GM19463 (cell line): ENCODE data around the gene CD7.

Experiments used
- ATAC-seq: cut with Tn5 transposase; IDR thresholded peaks from one replicate; pipeline ENCODE4 v1.9.1; 2021; ENCODE audit warnings: mild to moderate bottlenecking, moderate library complexity; ENCODE audit not compliant: unreplicated experiment

Gene CD7

DNA sequence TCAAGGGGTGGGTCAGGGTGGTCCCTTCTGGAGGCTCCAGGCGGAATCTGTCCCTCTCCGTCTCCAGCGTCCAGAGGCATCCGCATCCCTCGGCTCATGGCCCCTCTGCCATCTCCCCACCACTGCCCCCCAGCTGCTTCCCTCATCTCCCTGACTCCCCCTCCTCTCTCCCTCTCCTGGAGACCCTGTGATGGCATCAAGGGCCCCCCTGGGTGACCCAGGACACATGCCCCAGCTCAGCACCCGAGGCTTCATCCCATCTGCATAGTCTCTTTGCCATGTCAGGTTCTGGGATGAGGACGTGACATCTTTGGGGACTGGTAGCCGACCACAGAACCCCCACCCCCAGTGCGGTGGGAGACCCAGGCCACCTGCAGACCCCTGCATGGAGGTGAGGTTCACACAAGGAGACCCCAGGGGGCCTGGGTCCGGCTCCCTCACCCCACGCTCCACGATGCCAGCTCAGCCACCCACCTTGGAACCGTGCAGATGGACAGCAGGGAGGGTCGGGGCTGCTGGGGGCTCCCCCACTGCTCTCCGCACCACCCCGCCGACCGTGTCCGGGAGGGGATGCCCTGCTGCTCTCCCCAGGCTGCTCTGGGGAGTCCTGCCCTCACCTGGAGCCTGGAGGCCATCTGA lies 12.4 kb upstream of the CD7 start:
- no peak for ATAC-seq

DNA sequence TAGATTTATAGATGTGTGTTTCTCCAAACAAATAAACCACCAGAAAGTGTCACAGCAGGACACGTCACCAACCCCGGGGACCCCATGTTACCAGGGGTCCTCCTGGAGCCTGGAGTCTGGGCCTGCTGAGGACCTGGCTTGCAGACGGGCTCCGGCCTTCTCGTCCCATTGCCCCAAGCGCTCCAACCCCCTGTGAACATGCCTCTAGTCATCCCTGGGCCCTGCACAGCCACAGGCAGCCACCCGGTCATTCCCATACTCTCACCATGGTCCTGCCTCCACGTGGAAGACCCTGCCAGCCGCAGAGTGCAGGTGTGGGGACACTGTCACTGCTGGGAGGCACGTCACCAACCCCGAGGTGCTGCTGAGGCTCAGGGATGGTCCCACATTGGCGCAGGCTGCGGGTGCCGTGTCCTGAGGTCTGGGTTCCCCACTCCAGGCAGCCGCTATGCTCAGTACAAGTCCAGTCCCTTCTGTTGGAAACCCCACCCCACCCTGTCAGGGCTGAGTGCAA lies 11.6 kb upstream of the CD7 start:
- no peak for ATAC-seq

DNA sequence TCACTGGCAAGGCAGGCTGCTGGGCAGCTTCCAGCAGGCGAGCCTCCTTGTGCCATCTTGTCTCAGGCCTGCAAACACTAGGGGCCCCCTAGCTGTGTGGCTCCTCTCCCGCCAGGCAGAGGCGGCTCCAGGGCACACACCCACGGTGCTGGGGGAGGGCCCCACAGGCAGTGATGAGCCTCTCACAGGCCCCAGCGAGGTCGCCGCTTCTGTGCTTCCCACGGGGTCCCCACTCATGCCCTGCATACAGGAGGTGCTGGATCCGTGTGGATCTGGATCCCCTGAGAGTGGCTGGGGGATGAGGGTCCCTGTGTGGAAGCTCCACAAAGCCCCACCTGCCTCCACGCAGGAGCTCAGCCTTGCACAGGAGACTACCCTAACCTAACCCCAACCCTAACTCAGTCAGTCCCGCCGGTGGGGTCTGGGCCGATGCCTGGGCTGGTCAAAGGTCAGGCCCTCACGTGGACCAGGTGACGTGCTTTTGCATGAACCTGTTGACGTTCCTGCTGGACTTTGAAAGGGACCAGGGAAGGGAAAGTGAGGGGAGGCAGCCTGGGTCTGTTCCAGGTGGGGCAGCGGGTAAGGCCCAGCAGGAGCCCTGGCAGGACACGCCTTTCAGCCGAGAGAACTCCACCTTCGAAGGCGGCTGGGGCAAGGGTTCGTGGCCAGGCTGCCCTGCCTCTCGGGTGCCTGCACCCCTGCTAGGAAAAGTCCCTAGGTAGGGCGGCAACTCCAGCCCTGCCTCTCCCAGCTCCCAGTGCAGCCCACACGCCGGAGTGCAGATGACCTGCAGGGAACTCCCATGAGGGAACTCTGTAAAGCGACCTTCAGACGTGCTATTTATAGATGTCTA lies 11.0 kb upstream of the CD7 start:
- no peak for ATAC-seq

DNA sequence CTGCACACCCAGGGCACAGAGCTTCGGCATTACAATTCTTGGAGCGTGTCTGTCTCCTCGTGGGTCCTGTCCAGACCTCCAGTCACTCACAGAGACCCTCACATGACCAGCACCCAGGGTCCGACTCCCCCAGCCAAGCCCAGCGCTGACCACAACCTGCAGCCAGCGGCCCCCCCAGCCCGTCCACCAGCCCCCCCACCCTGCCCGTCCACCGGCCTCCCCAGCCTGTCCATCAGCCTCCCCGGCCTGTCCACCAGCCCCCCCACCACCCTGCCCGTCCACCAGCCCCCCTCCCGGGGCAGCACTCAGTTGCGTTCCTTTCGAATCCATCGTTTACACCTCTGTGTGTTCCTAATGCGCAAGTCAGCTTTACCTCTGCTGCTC lies 10.3 kb upstream of the CD7 start:
- no peak for ATAC-seq

DNA sequence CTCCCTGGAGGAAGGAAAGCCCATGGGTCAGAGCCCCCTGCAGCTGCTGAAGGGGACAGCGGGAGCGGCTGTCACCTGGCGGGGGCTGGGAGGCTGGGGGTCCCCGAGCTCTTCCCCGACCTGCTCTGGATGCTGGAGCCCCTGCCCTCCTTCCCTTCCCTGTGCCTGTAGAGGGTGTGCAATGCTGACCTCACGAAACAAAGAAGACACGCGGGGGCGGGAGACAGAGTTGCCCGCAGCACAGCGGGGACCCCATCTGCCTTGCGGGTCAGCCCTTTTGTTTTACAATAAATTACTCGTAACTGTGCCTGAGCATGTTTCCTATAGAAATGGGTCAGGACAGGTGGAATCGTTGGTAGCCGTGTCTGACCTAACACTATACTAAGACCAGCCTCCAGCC lies 9.9 kb upstream of the CD7 start:
- ATAC-seq = no peak

DNA sequence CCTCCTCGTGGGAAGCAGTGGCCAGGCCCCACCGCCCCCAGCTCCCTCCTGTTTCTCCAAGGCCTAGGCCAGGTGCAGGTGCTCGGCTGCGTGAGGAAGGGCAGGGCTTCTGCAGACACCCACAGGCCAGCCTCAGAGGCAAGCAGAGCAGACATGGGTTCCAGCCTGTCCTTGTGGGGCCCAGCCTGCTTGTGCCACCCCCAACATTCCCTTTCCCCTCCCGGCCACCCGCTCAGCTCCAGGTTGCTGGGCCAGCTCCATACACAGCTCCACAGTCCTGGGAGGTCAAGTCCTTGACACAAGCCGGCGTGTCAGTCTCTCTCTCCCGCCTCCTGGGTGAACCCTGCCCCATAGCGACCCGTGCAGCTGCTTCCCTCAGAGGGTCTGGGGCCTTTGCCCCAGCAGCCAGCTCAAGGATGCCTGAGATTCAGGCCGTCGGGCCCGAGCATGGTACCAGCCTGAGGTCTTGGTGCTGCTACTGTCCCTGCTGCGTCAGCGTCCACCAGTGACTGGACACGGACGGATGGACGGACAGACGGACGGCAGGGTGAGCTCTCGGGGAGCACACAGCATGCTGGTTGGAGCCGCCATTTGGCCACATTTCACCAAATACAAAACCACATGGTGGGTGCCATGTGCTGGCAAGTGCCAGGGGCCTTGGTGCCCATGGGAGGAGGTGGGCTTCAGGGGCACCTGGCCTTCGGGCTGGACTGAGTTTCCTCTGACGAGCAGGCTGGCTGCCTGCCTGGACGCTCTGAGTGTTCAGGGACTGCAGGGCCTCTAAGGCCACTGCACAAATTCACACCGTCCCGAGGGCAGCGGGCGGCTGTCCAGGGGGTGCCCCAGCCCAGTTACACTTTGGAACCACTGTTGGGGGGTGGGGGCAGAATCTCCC lies 8.1 kb upstream of the CD7 start:
- no peak for ATAC-seq

DNA sequence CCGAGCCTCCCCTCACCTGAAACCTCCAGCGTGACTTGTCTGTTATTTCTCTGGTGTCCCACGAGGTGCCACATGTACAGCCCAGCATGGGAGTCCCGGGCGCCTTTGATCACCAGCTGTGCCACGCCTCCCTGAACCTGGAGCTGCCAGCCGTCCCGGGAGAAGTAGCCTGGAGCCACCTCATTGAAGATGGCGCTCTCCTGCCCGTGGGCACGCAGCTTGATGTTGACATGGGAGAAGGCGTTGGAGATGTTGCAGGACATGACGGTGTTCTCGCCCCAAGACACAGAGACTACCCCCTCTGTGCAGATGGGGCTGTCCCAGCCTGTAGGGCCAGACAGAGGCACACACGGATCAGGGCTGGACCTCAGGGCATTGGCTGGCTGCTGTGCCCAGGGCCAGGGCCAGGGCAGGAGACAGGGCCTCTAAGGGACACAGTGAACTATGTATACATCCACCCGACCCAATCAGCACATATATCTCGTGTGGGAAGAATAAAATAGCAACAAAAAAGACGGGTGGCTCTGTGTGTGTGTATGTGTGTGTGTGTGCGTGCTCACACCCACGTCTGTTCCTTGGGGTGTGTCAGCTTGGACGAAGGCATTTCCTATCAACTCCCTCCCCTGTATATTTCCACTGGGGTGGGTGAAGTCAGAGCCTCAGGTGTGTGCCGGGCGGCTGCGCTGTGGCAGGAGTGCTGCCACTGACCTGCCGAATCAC lies 7.3 kb upstream of the CD7 start:
- no peak for ATAC-seq

DNA sequence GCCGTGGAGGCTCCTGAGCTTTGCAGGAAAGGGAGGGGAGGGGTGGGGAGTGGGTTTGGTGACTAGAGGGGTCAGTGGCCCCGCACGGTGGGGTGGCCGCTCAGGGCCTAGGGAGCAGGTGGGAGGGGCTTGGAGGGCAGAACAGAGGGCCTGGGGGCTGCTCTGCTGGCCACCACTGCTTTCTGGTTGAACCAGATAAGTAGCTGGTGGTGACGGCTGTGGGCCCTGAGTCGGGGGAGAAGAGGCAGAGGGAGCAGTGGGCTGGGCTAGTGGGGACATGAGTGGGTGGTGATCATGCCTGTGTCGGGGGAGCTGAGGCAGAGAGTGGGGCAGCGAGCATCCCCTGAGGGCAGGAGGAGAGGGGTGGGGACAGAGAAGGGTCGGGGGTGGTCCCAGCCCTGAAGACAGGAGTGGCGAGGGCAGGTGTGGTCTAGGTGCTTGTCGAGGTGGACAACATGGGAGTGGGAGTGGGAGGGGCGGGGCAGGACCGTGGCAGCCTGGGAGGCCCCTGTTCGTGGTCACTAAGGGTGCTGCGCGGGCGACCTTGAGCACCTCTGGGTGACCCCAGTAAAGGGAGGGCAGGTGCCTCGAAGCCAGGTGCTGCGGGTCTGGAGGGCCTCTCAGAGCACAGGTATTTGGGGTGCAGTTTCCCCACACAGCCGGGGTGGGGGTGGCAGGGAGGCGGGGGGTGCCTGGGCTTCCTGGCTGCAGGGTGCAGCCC lies 6.3 kb upstream of the CD7 start:
- ATAC-seq = no peak

DNA sequence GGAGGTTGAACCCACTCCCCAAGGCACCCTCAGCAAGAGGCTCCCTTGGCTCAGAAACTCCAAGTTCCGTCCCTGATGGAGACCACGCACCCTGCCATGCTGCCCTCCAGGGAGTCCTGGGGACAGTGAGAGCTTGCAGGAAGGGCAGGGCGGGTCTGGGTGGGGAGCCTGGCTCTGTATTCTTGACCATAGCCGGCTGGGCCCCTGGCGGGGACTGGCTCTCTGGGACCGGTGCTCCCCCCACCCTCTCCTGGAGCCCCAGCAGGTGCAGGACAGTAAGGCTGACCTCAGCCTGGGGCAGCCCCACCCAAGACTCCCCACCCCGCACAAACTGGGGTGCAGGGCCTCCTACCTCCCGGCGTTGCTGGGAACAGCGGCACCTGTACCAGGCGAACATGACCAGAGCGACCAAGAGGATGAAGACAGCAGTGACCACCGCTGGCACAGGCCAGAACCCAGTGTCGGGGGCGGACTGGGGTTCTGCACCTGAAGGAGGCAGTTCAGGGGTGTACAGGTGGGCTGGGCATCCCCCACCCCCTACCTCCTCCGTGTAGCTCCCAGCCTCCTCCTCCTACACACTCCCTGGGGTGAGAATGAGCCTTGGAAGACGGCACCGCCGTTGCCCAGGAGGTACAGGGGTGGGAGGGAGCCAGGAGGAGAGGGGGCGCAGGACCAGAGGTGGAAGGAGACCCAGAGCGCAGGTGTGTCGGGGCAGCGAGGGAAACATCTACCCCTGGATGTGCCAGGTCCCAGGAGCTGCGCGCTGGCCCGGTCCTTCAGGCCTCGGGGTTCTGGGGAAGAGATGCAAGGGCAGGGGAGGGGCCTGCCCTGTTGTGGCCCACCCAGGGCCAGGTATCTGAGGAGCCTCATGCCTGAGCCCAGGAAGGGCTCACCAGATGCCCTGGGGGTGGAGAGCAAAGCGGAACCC lies 5.4 kb upstream of the CD7 start:
- ATAC-seq = no peak

DNA sequence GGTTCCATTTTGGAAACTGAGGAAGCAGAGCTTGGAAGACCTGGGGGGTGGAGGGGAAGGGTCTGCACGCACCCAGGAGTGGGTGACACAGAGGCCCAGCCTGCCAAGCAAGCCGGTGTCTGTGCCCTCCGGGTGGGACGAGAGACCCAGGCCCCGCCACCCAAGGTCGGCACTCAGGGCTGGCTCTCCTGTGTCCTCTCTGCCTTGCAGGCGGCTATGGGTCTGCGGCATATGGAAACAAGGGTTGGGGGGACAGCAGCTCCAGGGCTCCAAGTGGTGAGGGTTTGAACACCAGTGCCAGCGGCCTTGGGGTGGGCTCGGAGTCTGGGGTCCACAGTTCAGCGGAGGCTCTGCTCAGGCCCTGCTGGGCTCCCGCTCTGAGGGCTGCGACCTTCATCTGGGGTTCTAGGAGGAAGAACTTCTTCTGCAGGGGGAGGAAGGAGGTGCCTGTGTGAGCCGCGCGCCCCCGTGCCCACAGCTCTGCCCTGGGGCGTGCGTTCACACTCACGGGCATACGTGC lies 4.6 kb upstream of the CD7 start:
- ATAC-seq = no peak

DNA sequence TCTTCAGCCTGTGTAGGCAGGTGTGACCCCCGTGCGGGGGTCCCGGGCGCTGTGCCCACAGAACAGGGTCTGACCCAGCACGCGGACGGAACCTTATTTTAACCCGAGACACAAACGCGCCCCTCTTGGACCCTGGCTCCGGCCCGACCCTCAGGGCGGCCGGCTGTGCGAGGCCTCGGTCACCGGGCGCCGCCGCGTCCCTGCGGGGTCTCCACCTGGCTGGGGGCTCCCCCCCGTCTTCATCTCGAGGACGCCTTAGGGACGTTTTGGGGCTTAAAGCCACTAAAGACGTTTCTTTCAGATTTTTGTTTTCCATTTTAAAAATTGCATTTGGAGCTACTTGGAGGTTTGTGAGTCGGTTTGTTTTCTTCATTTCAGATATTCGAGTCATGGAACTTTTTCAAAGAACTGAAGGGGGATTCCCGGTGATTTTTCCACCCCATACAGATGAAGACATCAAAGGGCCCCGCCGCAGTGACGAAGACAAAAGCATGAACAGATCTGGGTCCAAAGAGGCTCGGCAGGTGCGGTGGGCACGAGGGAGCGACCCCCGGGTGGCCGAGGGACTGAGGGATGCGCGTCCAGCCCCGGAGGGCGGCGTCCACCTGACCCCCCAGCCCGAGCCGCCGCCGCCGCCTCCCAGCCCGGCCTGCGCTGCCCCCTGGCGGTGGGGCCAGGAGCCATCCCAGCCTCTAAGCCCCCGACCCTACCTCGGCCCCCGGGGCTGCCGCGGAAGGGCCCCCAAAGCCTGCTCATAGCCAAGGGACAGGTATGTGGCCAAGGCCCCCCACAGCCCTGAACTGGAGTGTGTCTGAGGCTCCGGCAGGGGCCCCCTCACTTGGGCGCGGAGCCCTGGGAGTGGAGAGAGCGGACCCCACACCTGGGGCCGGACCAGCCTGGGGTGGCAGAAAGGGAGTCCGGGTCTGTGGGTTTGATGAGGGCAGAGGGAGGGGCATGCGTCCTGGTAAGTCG lies 3.8 kb upstream of the CD7 start:
- no peak for ATAC-seq

DNA sequence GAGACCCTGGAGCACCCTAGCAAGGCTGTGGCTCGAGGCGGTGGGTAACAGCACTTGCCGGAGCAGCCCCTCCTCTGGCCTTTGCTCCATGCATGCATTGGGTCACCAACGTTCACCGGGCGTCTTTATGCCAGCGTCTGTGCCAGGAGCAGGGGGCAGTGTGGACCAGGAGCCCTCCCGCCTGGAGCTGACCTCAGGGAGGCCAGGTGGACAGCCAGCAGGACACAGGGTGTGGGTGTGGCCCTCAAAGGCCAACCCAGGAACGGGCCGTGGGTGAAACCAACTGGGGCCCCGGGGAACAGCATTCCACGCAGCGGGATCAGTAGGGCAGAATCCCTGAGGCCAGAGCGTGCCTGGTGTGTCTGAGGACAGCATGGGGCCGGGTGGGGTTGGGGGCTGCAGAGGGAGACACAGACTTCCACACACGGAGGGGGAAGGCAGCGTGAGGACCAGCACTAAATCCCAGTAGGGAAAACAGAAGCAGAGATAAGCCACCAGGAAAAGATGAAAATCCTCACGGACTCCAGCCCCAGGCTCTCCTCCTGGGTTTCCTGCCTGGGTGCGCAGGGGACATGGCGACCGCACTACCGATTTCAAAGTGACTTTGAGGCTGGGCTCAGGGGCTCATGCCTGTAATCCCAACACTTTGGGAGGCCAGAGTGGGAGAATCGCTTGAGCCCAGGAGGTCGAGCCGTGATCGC lies 2.9 kb upstream of the CD7 start:
- ATAC-seq = no peak

DNA sequence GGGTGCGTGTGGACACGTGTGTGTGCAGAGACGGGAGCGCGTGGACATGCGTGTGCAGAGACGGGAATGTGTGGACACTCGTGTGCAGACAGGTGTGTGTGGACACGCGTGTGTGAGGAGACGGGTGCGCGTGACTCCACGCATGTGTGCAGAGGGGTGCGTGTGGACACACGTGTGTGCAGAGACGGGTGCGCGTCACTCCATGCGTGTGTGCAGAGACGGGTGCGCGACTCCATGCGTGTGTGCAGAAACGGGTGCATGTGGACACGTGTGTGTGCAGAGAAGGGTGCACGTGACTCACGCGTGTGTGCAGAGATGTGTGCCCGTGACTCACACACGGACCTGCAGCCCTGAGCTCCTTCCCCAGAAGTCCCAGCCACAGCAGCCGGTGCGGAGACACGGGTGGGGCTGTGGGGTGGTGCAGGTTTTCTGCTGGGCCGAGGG lies 2.2 kb upstream of the CD7 start:
- ATAC-seq = no peak

DNA sequence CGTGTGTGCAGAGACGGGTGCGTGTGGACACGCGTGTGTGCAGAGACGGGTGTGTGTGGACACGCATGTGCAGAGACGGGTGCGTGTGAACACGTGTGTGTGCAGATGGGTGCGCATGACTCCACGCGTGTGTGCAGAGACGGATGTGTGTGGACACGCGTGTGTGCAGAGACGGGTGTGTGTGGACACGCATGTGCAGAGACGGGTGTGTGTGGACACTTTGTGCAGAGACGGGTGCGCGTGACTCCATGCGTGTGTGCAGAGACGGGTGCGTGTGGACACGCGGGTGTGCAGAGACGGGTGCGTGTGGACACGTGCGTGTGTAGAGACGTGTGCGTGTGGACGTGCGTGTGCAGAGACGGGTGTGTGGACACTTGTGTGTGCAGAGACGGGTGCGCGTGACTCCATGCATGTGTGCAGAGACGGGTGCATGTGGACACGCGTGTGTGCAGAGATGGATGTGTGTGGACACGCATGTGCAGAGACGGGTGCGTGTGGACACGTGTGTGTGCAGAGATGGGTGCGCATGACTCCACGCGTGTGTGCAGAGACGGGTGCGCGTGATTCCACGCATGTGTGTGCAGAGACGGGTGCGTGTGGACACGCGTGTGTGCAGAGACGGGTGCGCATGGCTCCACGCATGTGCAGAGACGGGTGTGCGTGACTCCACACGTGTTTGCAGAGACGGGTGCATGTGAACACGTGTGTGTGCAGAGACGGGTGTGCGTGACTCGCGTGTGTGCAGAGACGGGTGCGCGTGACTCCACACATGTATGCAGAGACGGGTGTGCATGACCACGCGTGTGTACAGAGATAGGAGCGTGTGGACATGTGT lies 1.6 kb upstream of the CD7 start:
- no peak for ATAC-seq

DNA sequence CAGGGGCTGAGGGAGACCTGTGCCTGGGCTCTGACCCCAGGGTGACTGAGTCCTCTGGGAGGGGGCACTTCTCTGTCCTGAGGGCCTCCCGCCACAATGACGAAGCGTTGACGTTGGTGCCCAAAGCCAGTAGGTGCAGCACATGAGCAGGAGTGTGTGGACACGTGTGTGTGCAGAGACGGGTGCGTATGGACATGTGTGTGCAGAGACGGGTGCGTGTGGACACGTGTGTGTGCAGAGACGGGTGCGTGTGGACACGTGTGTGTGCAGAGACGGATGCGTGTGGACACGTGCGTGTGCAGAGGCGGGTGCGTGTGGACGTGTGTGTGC lies 726 bp upstream of the CD7 start:
- ATAC-seq = no peak

DNA sequence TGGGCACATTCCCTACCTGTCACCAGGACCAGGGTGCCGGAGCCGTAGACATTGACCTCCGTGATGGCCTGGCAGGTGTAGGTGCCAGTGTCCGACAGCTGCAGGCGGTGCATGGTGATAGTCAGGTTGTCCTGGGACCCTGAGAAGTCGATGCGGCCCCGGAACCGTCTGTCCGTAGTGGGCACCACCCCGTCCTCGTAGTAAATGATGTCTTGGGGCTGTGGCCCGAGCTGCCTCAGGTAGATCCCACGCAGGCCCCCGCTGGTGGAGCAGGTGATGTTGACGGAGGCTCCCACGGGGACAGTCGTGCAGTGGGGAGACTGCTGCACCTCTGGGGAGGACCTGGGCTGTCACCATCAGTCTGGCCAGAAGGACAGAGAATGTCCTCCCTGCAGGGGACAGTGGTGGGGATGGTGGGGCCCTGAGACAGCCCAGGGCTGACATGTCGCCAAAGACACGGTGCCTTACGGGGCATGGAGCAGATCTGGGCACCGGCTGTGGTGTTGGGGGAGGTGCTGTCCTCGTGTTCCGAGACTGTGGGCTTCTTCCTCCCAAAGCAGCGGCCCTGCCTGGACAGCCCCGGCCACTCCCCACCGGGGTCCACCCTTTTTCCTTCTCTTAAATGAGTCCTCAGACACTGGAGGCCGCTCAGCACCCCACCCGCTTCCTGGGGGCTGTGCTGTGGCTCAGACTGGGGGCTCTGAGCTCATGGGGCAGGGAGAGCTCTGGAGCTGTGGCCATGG lies 586 bp downstream of the CD7 start:
- ATAC-seq = no peak
